EH (cell line): ENCODE results near the gene FMN1.

Source experiments
- DNase-seq: peaks from one replicate; pipeline ENCODE4 v3.0.0-alpha.2; 2015; ENCODE audit warnings: low read depth

FMN1 gene

DNA sequence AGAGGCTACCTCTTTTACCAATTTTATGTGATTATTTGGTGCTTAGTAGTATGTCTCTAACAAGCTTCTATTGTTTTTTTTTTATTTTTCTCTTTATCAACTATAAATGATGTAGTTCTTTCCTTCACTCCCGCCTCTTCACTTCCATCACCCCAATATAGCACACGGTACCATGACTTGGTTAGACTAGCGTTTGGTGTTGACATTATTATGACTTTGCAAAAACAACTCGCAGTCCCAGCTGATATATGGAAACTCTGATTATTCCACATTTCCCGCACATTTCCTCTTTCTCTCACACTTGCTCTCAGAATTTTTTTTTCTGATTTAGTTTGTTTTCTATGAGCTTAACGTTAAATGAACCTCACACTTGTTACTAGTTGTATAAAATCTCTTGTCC, 314.5 kb downstream of the FMN1 start:
- DNase-seq: no peak

DNA sequence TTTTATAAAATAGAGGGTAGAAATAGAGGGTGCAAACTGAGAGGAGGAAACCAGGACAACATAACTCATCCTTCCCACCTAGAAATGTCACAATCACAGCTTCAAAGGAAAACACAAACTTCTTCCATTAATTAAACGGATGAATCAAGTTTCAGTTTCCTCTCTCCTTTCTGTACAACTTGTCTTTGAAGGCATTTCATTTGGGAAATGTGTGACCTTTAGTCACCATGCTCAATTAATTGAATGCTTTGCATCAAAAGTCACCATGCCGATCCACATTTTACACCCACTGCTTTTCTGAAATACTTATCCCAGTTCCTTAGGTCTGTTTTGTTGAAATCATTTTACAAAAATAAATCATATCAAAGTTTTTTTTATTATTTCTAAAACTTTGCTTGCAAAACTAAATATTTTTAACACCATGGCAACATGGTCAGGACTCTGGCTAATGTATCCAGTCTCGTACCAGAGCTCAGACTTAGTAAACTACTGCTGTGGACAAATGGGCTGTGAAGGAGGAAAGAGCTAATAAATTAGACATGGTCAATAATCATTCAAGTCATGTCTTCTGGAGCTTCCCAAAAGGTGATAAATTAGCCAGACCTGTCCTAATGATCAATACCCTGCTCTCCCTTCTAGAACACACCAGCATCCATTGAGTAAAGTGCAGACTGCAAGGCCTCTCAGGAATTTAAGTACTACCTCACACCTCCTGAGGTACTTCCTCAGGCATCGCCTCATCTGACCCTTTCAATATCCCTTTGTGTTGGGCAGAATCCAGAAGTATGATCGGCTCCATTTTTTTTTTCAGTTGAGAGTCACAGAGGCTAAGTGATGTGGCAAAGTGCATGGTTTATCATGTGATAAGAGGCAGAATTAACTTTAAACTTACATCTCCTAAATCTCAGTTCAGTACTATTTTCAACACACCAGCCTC, 315.4 kb downstream of the FMN1 start:
- DNase-seq: peak; percentile 32

DNA sequence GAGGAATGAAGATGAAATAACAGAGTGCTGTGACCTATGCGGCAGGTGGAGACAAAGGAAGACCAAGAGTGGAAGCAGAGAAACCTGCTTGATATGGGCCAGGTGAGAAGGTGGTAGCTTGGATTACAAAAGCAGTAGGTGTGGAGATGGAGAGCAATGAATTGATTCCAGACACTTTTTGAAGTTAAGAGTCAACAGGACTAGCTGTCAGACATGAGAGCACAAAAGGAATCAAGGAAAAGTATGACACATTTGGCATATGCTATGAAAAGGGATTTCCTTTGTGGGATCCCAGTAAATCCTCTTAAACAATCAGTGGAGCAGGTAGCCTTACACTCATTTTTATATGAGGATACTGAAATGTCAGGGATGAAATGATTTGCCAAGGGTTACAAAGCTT, 316.2 kb downstream of the FMN1 start:
- no peak for DNase-seq

DNA sequence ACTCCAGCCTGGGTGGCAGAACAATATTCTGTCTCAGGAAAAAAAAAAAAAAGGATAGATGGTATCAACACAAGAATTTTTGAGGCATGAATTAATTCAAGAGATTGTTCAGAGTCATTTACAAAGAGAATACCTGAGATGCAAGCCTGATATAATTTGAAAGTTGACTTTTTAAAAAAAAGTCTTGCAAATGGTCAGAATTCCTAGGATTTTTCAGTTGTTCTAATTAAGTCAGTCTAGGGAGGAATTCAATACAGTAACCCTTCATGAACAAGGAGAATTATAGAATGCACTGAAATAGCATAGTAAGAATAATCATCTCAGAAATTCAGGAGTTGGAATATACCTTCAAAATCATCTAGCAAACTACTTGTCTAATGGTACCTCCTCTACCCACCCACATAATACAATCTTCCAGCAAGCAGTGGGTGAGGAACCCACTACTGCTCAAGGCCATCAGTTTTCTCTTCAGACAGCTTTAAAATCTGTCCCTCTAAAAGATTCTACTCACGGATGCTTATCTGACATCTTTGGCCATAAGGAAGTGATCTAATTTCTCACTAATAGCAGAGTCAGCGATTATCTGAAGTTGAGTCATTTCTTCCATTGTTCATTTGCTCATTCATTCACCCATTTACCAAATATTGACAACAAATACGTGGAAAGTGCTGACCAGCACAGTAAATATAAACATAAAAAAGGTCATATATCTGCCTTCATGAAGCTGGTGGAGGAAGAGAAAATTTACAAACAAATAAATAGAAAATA, 317.1 kb downstream of the FMN1 start:
- DNase-seq: peak; percentile 49

DNA sequence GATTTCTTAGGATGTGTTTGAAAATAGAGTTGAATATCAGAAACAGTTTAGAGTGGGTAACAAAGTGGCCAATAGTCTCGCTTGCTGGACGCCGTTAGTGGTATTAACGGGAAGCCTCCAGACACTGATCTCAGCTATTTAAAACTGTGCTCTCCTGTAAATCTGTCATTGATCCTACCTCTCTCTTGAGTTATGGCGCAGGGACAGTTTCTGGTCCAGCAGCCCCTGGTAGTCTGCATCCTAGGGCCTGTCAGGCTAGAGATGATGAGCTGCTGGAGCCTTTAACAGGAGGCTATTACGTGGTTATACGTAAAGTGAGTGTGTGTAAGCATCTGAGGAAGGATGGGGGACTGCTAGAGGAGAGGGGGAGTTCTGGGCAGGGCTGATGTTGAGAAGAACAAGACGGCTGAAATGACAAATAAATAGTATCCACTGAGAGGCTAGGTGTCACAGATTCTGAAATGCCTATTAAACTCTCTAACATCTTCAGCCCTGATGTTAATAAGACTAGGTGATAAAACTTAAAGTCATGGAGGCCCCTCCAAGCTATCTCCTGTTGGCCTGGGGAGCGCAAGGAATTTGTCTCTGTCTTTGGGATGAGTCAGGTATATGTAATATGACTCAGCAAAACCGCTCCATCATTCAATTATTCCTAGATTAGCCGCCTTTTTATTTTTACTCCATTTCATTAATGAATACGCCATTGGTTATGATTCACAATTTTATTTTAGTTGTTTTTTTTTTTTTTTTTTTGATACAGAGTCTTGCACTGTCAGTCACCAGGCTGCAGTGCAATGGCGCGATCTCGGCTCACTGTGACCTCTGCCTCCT, 321.0 kb downstream of the FMN1 start:
- DNase-seq: peak; percentile 44

DNA sequence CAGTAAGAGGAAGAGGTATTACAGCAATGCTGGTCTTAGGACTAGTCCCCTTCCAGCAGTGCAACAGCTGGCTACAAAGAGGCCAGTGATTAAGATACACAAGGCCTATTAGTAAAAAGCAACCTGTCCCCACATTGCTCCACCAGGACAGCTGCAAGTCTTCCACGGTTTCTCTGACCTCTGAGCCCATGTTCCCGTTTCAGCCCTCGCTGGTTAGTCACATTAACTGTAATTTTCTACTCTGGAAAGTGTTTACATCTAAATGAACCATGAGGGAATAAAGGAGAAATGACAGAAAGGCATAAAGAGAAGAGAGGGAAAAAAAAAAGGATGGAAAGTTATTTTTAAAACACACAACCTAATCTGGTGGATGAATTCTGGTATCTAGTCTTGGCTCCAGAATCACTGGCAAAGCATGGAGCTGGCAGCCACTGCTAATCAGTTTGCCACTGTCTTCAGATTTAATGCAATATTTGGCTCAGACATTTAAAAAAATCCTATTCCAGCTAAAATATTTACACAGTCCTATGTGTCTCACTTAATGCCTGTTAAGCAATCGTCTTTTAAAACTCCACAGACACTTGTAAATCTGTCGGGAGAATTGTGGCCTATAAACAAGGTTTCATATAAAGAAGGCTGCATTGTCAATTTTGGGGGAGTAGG, 321.8 kb downstream of the FMN1 start:
- DNase-seq: peak; percentile 80

DNA sequence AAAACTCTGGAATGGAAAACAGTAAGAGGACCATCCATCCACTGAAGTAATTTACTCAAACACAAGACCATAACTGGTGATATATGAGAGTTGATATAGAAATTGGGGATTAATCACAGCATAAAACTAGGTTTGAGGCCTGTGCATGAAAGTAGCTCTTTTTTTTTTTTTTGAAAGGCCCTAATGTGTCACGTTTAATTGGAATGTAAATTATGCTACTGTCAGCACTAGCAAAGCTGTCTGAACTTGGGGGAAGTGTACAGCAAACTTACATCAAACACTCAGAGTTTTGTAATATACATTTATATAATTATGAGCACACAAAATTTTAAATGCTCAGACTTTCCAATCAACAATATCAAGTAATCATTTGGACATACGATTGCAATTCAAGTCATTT, 322.6 kb downstream of the FMN1 start:
- peak; percentile 45 for DNase-seq

DNA sequence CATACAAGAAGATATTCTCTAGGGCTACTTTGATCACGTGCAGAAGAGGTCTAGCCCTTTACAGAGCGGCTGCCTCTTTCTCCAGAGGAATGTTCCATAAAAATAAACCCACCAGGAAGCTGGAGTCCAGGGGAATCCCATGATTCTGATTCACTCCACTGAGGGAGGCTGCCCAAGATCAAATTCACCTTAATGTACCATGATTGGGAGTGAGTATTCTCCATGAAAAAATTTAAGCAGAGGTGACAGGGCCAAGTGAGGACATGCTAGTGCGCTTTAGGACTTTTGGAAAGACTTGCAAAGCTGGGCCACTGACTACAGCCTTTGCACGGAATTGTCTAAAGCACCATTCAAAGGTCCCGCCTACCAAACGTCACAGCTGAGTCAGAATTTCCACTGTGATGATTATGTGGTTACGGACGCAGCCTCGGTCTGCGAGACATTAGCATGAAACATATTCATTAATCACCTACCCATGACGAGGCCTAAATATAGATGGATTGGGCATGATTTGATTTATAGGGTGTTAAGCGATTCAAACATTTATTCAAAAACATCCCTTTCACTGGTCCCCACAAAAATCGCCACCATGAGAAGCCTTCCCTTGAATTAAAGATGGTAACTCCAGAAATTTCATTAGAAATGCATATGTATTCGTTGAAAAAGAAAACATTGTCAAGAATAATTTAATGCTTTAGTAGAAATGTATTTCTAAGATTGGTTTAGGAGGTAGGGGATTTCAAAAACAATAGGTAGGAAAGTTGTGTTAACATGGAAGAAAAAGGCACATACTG, 324.1 kb downstream of the FMN1 start:
- DNase-seq: peak; percentile 99

DNA sequence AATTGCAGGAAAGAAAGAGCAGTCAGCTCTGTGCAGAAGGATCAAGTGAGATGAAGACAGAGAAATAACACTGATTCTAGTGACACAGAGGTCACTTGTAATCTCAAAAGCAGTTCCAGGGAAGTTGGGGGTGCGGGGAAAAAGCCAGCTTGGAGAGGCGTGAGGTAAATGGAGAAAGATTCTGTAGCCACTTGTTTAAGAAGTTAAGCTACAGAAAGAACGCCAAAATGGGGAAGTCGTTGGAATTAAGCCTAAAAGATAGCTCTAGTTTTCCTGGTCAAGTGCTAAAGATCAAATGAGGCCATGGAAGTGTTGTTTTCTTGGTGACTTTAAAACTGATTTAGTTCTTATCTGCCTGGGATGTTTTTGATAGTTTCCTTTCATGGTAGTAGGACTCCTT, 324.7 kb downstream of the FMN1 start:
- DNase-seq: no peak

DNA sequence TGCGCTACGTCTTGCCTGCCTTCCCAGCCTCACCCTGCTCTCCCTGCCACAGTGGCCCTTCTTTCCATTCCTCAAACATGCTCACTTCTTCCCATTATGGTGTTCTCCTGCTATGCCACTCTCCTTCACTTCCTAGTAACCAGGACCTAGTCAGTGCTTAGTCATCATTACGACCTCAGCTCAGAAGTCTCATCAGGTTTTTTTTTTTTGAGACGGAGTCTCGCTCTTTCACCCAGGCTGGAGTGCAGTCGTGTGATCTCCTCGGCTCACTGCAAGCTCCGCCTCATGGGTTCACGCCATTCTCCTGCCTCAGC, 327.2 kb downstream of the FMN1 start:
- peak; percentile 96 for DNase-seq

DNA sequence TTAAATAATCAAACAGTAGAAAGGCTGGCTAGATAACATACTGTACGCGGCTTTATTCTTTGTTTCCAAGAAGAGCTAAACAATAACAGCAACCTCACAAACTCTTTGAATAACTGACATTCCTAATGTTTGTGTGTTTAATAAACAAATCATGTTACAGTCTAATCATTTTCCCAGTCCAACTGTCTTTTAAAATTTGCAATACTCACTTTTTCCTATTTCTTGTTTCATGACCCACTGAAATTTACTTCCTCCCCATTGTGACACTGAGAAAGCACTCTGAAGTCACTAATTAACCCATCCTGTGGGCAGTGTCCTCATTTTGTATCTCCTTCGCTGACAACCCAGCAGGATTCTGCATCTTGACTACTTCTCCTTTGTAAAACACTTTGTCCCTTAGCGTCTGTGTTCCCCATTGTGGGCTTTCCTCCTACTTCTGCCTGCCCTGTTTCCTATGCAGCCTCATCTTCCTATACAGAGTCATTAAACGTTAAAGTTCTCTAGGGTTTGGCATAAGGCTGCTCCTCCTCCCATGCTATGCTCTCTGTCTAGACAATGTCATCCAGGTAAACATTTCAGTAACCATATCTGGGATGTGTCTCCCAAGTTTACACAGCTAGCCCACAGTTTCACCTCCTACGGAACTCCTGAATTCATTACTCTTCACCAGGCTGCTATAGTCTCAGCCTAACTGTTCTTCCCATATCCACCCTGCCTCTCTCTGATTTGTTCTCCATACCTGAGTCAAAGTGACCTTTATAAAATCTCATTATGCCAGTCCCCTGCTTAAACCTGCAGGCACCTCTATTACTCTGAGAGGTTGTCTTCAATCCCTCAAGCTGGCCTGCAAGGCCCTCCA, 327.8 kb downstream of the FMN1 start:
- peak; percentile 65 for DNase-seq

DNA sequence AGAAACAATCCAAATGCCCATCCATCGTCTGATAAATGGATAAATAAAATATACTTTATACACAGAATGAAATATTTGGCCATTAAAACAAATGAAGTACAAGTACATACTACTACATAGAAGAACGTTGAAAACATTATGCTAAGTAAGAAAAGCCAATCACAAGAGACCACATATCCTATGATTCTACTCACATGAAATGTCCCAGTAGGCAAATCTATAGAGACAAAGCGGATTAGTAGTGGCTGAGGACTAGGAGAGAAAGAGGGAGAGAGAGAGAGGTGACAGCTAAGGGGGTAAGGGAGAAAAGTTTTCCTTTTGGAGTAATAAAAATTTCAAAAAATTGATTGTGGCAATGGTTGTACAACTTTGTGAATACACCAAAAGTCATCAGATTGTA, 329.7 kb downstream of the FMN1 start:
- DNase-seq: no peak

DNA sequence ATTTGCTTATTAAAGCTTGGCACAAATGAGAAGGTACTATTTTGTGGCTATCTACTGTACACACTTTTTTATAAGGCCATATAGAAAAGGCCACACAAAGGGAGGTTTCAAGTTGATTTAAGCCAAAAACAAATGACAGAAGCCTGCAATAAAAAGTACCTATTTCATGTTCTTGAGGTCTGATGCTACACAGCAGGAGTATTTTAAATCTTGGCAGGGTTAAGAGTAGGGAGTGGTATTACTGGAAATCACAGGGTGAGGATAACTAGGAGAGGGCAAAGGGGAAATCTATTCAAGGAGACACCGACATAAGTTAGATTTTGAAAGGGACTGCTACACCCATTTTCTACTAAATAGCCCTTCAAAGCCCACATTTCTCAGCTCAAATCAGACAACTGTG, 330.5 kb downstream of the FMN1 start:
- no peak for DNase-seq

DNA sequence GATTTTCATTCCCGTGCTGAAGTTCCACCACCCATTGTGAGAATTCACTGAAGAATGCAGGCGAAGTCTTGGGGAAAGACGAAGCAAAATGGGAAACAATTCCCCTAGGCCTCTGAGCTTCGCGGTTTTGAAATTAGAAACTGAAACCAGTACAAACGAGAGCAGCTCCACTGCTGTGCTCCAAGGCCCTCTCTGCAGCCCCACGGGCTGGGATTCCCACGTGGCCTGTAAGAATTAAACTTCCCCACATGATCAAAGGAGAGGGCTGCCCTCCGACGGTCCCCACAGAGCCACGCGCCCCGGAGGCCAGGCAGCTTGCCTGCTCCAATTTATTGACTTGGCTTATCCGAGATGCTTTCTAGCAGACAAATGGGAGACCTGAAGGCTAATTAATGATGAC, 332.8 kb downstream of the FMN1 start:
- DNase-seq: peak; percentile 94

DNA sequence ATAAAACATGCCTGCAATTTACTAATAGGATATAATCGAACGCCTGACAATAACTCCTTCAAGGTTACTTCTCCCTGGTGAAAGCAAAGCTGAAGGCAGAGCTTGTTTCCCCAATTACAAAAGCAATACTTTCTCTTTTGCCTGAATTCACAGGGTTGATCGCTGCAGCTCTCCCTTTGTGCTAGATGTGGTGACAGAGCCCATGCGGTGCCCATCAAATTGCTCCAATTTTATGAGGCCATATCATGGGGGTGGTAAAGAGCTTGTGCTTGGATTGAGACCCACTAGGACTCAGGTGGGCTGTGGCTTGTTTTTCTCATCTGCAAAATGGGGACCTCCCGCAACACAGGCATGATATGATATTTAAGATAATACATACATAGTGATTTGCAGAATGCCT, 333.3 kb downstream of the FMN1 start:
- peak; percentile 25 for DNase-seq

DNA sequence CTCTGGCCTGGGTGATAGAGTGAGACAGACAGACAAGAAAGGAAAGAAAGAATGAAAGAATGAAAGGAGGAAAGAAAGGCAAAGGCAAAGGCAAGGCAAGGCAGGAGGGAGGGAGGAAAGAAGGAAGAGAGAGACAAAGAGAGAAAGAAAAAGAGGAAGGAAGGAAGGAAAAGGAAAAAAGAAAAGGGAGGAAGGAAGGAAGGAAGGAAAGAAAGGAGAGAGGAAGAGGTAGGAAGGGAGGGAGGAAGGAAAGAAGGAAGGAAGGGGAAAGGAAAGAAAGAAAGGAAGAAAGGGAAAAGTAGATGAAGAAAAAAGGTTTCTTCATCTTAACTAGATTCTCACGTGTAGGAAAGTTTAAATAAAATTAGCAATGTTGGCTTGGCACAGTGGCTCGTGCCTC, 334.5 kb downstream of the FMN1 start:
- DNase-seq: no peak

DNA sequence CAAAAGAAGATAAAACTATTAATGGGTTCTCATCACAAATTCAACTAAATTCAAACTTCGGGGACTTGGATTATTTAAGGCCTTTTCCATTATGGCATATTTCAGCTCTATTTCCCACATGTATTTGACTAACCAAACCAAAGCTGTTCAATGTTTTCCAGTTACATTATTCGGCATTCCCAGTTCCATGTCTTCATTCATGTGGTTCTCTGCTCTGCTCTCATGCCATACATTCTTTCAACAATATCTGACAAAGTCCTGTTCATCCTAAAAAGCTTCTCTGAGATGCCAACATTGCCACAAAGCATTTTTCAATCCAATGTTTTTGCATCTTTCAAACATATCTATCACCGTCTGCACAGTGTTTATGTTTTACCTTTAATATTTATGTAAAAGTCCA, 335.3 kb downstream of the FMN1 start:
- peak; percentile 52 for DNase-seq

DNA sequence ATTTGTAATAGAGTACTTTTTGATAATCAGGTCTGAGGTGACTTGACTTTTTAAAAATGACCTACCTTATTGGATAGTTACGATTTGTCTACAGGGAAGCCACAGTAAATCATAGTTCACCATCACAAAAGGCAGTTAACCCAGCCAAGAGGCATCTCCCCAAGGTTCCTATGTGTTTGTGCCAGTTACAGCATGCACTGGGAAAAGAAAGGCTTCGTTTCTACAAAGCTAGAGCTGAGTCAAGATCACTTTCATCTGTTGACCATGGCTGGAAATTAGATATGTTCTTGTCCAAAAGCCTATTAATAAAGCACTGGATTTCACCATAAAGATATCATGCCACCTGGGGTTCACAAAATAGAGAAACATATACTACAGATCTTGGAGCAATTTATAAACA, 336.8 kb downstream of the FMN1 start:
- no peak for DNase-seq

DNA sequence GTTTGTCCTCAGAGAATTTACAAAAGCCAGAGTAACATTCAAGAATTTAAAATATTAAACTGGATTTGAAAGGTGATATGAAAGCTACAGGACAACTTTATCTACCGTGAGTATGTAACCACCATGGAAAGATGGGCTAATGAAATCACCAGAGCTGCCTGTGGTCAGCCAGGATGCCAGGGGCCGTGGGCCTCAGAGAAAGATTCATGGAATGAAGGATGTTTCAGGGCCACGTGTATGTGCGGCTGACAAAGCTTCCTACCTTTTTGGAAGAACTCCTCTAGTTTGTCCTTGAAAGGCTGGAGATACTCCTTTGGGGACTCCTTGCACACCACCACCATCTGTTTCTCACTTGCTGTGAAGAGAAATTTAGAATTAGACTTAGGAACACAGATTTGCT, 337.8 kb downstream of the FMN1 start:
- peak; percentile 86 for DNase-seq

DNA sequence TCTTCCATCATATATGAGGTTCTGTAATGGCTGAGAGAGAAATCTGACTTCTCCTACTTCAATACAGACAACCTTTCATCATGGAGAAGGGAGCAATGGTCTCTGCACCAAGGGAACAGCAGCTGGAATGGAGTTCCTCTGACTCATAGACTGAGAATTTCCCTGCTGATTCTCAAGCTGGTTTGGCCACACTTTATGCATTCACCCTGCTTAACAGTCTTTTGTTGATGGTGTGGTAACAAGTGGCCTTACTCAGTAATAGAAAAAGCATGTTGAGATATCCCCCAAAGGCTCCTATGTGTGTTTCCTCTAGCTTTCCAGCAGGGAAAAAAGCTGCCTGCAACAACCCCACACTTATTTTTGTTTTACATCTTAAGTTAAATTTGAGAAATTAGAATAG, 338.6 kb downstream of the FMN1 start:
- DNase-seq: peak; percentile 99
